ENCODE measurements around the gene MIS18A.
"Not testable (repeated sequence)": the region's sequence is repeated elsewhere in the genome, so short reads cannot be mapped to it uniquely, and the experiment has no call there.

The MIS18A gene

DNA sequence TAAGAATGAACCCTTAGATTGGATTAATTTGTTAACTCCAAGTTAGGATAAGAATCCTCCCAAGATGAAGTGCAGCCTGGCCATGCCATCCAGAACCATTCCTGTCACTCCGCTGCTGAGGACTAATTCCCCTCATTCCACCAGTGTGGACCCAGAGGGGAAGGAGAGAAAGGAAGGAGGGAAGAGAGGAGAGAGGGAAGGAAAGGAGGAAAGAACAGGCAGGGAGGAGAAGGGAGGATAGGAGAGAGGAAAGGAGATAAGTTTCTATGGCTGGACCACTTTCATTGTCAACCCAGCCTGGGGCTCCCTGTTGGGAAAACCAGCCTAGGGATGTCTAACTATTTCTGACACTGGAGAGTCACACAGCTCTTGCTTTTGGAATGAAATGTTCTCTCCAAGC is 24.5 kb upstream of the MIS18A start:
- no peak for DNase-seq

DNA sequence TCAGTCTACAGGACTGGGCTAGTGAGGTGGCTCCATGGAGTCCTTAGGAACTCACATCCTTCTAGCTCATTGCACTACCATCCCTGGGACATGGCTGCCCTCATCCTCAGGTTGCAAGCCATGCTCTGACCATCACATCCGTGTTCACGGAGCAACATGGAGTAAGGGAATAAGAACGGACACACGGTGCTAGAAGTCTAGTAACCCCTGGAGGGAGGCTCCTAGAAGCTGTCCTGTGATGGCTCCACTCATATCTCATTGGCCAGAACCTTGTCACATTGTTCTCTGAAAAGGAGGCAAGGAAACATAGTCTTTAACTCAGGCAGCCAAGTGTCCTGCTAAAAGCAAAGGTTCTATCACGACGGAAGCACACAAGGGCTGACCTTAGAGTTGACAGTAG is 23.7 kb upstream of the MIS18A start:
- DNase-seq = no peak

DNA sequence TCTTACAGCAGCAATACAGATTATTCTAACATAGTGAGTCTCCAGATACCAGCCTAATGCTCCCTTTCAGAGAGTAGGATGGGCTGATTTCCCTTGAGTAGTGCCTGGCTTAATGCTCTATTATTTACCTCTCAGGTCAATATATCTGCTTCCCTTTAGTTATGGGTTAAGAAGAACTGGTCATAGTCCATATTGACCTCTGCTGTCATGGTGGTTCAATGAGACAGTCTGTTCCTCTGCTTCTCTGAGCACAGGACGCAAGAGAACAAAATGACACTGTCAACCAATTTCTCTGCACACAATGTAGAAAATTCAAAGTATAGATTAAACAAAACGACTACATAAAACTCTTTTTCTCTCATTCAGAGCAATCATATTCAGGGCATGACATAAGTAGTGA is 22.7 kb upstream of the MIS18A start:
- DNase-seq = no peak

- no peak for DNase-seq
Measured at GRCh38 chr21:32300117-32300681, 21.4 kb upstream of the MIS18A start.

DNA sequence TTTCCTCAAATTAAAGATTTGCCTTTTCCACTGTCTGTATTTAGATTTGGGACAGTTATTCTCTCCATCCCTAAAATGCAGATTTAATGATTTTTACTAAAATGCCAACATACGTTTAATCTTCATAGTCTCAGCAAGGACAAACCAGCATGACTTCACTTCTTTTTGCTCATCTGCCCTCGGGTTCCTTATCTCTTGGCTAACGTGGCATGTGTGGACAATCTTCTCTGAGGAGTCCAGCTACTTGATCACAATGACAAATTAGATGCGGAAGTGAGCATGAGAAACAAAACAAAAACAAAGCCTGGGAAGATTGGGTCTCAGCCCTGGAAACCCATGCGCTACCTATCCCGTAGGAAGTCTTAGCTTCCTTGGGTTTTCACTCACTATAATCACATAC is 20.8 kb upstream of the MIS18A start:
- DNase-seq = no peak

- DNase-seq = no peak
Measured at GRCh38 chr21:32298658-32299081, 19.8 kb upstream of the MIS18A start, which contains the start of gene MRAP. TSS of gene MRAP (plus strand) at chr21:32298855. CDS start at chr21:32298972, 117 bp downstream.

DNA sequence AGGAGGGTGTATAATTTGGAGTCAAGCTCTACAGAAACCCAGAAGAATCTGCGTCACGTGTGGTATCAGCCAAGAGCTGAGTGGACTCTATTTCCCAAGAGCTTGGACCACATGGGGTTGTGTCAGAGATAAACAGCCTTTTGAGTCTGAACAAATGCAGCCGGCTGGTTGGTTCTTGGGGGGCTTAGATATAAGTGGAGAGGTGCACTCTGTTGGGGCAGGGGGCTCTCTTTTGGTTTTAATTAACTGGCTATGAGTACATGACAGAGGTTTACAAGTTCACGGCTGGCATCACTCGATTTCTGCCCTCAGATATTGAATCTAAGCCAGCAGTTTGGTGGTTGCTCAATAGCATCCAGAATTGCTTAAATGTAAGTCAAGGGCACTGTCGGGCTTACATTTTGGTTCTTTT is 19.3 kb upstream of the MIS18A start:
- no peak for DNase-seq

- no peak for DNase-seq
Measured at GRCh38 chr21:32297449-32297848, 18.6 kb upstream of the MIS18A start.

- DNase-seq = no peak
Measured at GRCh38 chr21:32285476-32285875, 6.6 kb upstream of the MIS18A start.

- DNase-seq = no peak
Measured at GRCh38 chr21:32282992-32283391, 4.1 kb upstream of the MIS18A start.

DNA sequence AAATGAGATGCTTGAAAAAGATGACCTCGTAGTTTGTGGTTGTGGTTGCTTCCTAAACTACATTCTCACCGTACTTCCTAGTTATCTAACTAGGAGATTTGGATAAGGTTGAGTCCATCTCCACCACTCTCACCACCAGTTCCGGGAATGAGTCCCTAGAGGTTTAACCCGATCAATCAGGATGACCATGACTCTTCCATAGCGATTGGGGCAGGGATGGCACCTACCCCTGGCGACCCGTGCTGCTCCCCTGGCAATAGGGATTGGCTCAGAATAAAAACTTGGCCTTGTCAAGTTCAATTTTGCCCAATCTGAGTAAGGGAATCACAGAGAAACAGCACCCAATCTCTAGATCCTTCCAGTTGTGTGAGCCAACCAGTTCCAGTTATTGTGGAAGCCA is 2.7 kb upstream of the MIS18A start:
- DNase-seq = no peak

DNA sequence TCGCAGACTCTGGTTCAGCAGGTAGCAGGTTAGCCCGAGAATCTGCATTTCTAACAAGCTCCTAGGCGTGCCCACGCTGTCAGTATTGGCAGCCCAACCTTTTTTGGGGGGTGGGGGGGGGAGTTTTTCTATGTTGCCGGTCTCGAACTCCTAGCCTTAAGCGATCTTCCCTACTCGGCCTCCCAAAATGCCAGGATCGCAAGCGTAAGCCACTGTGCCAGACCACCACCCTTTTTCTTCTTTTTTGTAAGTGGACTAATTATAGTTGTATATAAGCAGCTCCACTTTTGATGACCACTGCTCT is 480 bp upstream of the MIS18A start:
- DNase-seq = no peak

- DNase-seq = no peak
Measured at GRCh38 chr21:32278103-32278502, 746 bp downstream of the MIS18A start.

GRCh38 chr21:32276671-32277070 is 2.2 kb downstream of the MIS18A start:
- DNase-seq = no peak

DNA sequence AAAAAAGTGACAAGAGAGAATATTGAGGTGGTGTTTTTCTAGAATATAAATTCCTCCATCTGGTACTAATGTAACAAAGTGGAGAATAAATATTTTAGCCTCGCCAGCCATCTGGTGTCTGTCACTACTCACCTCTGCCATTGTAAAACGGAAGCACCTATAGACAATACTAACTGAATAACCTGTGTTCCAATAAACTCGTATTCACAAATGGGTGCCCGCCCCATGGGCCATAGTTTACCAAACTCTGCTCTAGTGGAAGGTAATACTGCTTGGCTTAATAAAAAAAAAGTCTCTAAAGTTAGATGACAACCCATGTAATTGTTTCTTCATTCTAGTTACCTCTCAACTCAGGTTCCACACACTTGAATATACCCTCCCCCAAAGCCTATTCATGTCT is 8.1 kb downstream of the MIS18A start:
- DNase-seq = no peak

DNA sequence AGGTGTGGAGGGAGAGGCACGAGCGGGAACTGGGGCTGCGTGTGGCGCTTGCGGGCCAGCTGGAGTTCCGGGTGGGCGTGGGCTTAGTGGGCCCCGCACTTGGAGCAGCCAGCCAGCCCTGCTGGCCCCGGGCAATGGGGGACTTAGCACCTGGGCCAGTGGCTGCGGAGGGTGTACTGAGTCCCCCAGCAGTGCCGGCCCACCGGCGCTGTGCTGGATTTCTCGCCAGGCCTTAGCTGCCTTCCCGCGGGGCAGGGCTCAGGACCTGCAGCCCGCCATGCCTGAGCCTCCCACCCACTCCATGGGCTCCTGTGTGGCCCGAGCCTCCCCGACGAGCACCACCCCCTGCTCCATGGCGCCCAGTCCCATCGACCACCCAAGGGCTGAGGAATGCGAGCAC is 13.5 kb downstream of the MIS18A start:
- DNase-seq = not testable (repeated sequence)

DNA sequence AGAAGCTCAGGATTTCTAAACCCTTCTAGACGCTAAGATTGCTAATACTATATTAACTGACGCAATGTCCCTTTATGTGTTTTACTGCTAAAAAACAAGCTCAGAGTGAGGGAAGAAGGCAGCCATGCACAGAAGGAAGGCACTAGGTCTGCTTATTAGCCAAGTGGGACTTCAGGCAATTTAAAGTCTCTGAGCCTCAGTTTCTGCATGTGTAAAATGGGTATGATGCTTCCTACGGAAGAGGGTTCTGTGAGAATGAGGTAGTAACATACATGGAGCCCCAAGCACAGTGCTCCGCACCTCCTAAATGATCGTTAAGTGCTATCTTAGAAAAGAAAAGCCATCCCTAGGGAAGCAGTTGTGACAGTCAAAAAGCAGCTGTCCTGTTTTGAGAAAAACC is 16.9 kb downstream of the MIS18A start:
- DNase-seq = no peak

GRCh38 chr21:32260130-32260529 is 18.7 kb downstream of the MIS18A start:
- no peak for DNase-seq

DNA sequence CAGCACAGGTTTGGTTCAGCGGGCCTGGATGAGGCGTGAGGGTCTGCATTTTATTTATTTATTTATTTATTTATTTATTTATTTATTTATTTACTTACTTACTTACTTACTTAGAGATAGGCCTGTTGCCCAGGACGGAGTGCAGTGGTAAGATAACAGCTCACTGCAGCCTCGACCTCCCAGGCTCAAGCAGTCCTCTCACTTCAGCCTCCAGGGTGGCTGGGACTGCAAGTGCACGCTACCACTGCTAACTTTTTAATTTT is 20.1 kb downstream of the MIS18A start:
- not testable (repeated sequence) for DNase-seq

GRCh38 chr21:32257962-32258785 is 20.7 kb downstream of the MIS18A start:
- DNase-seq = no peak

- no peak for DNase-seq
Measured at GRCh38 chr21:32256873-32257620, 21.8 kb downstream of the MIS18A start.

- DNase-seq = no peak
Measured at GRCh38 chr21:32256251-32256650, 22.6 kb downstream of the MIS18A start.

DNA sequence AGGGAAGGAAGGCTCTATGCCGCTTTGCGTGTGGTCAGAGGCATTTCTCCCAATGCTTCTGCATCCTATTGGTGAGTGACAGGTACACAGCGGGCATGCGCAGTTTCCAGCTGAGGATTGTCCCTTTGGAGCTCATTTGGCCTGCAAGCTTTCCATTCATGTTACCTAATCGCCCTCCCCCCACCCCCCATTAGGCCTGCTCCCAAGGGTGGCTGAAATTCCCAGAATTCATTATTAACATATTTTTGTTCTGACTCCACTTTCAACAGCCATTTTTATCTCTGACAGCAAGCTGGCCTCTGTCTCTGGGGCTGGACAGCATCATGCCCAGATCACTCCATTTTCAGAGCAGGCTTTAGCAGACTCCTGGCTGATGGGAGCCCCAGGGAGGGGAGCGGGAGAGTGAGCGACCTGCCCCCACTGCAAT is 25.6 kb downstream of the MIS18A start:
- DNase-seq = no peak

GRCh38 chr21:32252136-32252535 is 26.7 kb downstream of the MIS18A start:
- DNase-seq = no peak
